ENCODE data around the gene KRI1. TPM values are rescaled to one million over a fixed set of nuclear protein-coding genes. Genes with fewer than 3 reads are reported as not detected.
A peak's percentile ranks its signal among the peaks of the same experiment; 100 is the strongest.

The KRI1 gene
- total RNA-seq, 2 donors from 2014 or later = 23.6 to 23.8 TPM

DNA sequence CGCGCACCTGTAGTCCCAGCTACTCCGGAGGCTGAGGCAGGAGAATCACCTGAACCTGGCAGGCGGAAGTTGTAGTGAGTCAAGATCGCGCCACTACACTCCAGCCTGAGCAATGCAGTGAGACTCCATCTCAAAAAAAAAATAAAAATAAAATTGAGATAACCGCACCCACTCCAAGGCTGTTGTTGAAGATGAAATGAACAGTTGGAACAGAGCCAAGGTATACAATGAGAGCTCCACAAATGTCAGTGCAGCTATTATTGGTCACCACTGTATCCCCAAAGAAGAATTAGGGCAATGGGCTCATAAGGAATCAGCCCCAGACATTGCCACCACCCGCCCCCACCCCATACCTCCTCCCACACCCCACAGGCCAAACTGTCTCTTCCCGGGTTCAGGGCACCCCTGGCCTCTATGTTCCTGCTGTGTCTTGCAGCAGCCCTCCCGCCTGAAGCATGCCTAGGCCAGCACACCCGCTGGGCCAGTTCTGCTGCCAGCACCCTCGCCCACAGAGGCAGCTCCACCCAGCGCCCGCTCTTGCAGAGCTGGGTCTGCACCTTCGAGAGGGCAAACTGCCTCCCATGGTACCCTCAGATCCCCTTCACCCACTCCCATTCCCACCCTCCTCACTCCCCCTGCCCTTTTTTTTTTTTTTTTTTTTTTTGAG lies 45.0 kb downstream of the KRI1 start:
- Histone ChIP-seq H3K36me3 (no peaks in the 10 kb centered on the region), H3K27me3 (replicated peaks; ENCODE audit: insufficient read depth) (no peaks in the 10 kb centered on the region), H3K4me3 (no peak overlapping the region), H3K9me3 (no peaks in the 10 kb centered on the region), H3K4me1 (replicated peaks) (no peaks in the 10 kb centered on the region), H3K27ac (peak overlapping the region; percentile 11 to 49)
- 46% methylated on average over 15 of the region's 15 CpGs for WGBS
- TF ChIP-seq POLR2A (IDR thresholded peaks at IDR 0.05) (no peak), POLR2AphosphoS5 (IDR thresholded peaks at IDR 0.05) (peak; percentile 49)
- TF ChIP-seq, protein P1, sequence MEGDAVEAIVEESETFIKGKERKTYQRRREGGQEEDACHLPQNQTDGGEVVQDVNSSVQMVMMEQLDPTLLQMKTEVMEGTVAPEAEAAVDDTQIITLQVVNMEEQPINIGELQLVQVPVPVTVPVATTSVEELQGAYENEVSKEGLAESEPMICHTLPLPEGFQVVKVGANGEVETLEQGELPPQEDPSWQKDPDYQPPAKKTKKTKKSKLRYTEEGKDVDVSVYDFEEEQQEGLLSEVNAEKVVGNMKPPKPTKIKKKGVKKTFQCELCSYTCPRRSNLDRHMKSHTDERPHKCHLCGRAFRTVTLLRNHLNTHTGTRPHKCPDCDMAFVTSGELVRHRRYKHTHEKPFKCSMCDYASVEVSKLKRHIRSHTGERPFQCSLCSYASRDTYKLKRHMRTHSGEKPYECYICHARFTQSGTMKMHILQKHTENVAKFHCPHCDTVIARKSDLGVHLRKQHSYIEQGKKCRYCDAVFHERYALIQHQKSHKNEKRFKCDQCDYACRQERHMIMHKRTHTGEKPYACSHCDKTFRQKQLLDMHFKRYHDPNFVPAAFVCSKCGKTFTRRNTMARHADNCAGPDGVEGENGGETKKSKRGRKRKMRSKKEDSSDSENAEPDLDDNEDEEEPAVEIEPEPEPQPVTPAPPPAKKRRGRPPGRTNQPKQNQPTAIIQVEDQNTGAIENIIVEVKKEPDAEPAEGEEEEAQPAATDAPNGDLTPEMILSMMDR (IDR thresholded peaks at IDR 0.05) = peak in 1 of 4 experiments; percentile 22
- peak; percentile 84 for DNase-seq (ENCODE audit: low spot score)
- intact Hi-C loops (cut with DNase I) = no loop called here

DNA sequence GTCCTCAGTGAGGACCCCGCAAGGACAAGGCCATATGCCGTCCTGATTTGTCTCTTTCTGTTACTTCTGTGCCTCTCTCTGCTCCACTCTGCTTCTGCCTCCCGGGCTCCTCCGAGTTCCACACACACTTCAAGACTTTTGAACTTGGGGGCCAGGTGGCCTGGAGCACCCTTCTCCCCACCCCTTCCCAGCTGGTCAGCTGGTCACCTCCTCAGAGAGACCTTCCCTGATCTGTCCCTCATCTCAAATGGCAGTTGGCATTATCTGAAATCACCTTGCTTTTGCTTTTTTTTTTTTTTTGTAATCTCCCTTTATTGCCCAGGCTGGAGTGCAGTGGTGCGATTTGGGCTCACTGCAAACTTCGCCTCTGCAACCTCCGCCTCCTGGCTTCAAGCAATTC lies 46.4 kb downstream of the KRI1 start:
- intact Hi-C loops (cut with DNase I) = no loop called here
- H3K36me3 ChIP-seq = no peaks in the 10 kb centered on the region
- DNase-seq (ENCODE audit: low spot score) = no peak
- no peaks in the 10 kb centered on the region for H3K4me1 ChIP-seq (replicated peaks)
- H3K4me3 ChIP-seq = no peak overlapping the region
- no peaks in the 10 kb centered on the region for H3K27me3 ChIP-seq (replicated peaks; ENCODE audit: insufficient read depth)
- H3K27ac ChIP-seq = peak overlapping the region in 1 of 2 donors; percentile 49
- WGBS = 88% methylated on average over 7 of the region's 7 CpGs
- TF ChIP-seq POLR2AphosphoS5 (IDR thresholded peaks at IDR 0.05) (no peak), POLR2A (IDR thresholded peaks at IDR 0.05) (no peak)
- TF ChIP-seq, protein P1 (IDR thresholded peaks at IDR 0.05) = no peak
- H3K9me3 ChIP-seq = no peaks in the 10 kb centered on the region

DNA sequence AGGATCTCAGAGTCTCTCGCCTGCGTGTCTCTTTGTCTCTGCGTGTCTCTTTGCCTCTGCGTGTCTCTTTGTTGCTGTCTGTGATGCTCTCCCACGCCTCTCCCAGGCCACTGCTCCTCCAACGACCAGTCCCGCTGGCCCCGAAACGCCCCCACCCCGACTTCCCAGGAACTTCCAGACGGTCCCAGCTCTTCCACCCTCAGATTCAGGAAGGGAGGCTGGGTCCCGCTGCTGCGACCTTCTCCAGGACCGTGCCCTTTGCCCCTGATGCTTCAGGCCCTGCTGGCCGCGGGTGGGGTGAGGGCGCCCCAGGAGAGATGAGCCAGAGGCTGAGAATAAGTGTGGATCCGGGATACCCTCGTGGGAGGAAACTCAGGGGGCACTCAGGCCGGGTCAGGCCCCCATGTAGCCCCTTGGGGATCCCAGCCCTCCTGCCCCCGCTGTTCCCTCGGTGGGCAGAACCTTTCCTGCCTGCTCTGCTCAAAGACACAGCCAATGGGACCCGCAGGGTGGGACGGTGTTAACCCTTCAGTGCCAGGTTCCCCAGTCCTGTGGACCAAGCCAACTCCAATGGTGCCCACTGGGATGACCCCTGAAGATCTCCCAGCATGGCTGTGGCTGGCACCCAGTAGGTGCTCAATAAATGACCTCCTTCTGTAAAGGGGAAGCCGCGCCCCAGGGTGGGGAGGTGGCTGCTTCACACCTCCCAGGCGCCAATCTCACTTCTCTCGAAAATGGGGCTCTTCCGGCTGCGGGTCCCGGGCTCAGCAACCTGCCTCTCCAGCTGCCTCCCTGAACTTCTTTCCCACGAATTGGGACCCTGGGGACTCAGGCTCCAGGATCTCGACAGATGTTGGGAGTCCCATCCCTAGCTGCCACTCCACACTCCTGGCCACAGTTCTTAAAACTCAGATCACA lies 47.1 kb downstream of the KRI1 start:
- TF ChIP-seq, protein P1 (IDR thresholded peaks at IDR 0.05) = no peak
- TF ChIP-seq POLR2AphosphoS5 (IDR thresholded peaks at IDR 0.05) = no peak
- TF ChIP-seq POLR2A (IDR thresholded peaks at IDR 0.05) = no peak
- intact Hi-C loops (cut with DNase I) = no loop called here
- H3K36me3 ChIP-seq = no peaks in the 10 kb centered on the region
- H3K27ac ChIP-seq = no peak overlapping the region
- H3K4me3 ChIP-seq = no peak overlapping the region
- no peaks in the 10 kb centered on the region for H3K27me3 ChIP-seq (replicated peaks; ENCODE audit: insufficient read depth)
- H3K9me3 ChIP-seq = no peaks in the 10 kb centered on the region
- WGBS = 36% methylated on average over 33 of the region's 33 CpGs
- no peaks in the 10 kb centered on the region for H3K4me1 ChIP-seq (replicated peaks)
- no peak for DNase-seq (ENCODE audit: low spot score)

DNA sequence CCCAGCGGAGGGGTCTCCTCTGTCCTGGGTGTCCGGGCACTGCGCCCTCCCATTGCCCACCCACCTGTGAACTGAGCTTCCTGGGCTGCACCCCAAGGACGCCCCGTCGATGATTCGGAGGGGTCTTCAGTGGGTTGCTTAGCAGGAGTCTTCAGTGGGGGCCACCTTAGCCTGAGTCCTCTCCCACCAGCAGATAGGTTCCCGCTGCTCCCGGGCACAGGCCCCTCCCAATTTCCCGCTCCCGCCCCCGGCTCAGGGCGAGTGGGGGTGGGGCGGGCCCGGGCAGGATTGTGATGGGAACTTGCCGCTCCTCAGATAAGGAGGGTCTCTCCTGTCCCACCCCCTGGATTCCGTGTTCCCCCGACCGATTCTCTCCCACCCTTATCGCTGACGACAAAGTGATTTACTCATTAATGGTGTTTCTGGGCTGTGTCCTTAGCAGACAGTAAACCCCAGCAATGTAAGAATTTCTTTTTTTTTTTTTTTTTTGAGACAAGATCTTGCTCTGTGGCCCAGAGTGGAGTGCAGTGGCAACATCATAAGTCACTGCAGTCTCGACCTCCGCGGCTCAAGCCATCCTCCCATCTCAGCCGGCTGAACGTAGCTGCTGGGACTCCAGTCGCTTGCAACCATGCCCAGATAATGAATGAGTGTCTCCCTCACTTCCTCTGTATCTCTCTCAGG lies 47.9 kb downstream of the KRI1 start:
- H3K36me3 ChIP-seq = no peaks in the 10 kb centered on the region
- peak; percentile 38 for DNase-seq (ENCODE audit: low spot score)
- H3K27ac ChIP-seq = peak overlapping the region; percentile 53 to 56
- H3K27me3 ChIP-seq (replicated peaks; ENCODE audit: insufficient read depth) = no peaks in the 10 kb centered on the region
- H3K9me3 ChIP-seq = no peaks in the 10 kb centered on the region
- intact Hi-C loops (cut with DNase I) = no loop called here
- H3K4me1 ChIP-seq (replicated peaks) = no peaks in the 10 kb centered on the region
- peak; percentile 19 for TF ChIP-seq POLR2A (IDR thresholded peaks at IDR 0.05)
- TF ChIP-seq POLR2AphosphoS5 (IDR thresholded peaks at IDR 0.05) = peak; percentile 10
- TF ChIP-seq, protein P1 (IDR thresholded peaks at IDR 0.05) = no peak
- H3K4me3 ChIP-seq = peak overlapping the region; percentile 27 to 38
- 2% methylated on average over 27 of the region's 27 CpGs for WGBS
